B cell (primary cell): ENCODE data around the gene CUBN. TPM values are rescaled to one million over a fixed set of nuclear protein-coding genes. Genes with fewer than 3 reads are reported as not detected.

Source experiments
- ATAC-seq: fragments of 200-7000 bp; cut with Tn5 transposase; one replicate; pipeline ENCODE4 v1.10.0; 2021; ENCODE audit warnings: low read depth, mild to moderate bottlenecking, moderate number of reproducible peaks, moderate library complexity
- CTCF ChIA-PET: fragments of 350-600 bp; sonication (Branson Sonifier 250); formaldehyde crosslinking; loops from one replicate; lab custom pipeline; 2021; ENCODE audit warnings: antibody characterized with exemption, inconsistent platforms; lab: Charles Lee
- POLR2A ChIA-PET: fragments of 350-600 bp; sonication (Branson Sonifier 250); formaldehyde crosslinking; loops from one replicate; lab custom pipeline; 2021; ENCODE audit warnings: antibody characterized with exemption; lab: Charles Lee
- DNase-seq: peaks from one replicate; pipeline ENCODE4 v3.0.0; 2013
- H2AFZ ChIP-seq: 2 replicates; pipeline ENCODE4 v1.6.1; 2012; ENCODE audit warnings: mild to moderate bottlenecking, low read depth, low read length; ENCODE audit not compliant: insufficient read depth, poor library complexity, severe bottlenecking
- H3K27ac ChIP-seq, 2 donors: 1 replicate in 1 of 2; 2 replicates in 1 of 2; pipeline ENCODE4 v1.5.1; 2012 to 2013; ENCODE audit warnings: low read length in 2 of 2, mild to moderate bottlenecking in 2 of 2, moderate library complexity in 1 of 2
- H3K27me3 ChIP-seq, 4 experiments: fragments of 200-600 bp in 1 of 4; sonication (generic) in 1 of 4; replicated peaks in 1 of 4; 1 replicate in 2 of 4; 2 replicates in 2 of 4; pipeline versions ENCODE4 v1.6.1 to v1.7.0; 2013 to 2016; ENCODE audit warnings: low read length in 3 of 4, mild to moderate bottlenecking in 2 of 4, mixed read lengths in 1 of 4, moderate library complexity in 1 of 4; ENCODE audit not compliant: insufficient read depth in 4 of 4, control insufficient read depth in 3 of 4; ENCODE audit errors: control extremely low read depth in 1 of 4
- H3K36me3 ChIP-seq, 2 experiments: replicated peaks in 1 of 2; 1 replicate in 1 of 2; 2 replicates in 1 of 2; pipeline versions ENCODE4 v1.6.1 to v1.7.1; 2013; ENCODE audit warnings: low read length in 1 of 2; ENCODE audit not compliant: insufficient read depth in 2 of 2, control insufficient read depth in 1 of 2; ENCODE audit errors: control extremely low read depth in 1 of 2, extremely low read depth in 1 of 2
- H3K4me1 ChIP-seq, 2 donors: fragments of 200-600 bp in 1 of 2; sonication (generic) in 1 of 2; 1 replicate in 1 of 2; 2 replicates in 1 of 2; pipeline versions ENCODE4 v1.5.1 to v1.6.1; 2013 to 2017; ENCODE audit warnings: low read length in 2 of 2; ENCODE audit not compliant: control insufficient read depth in 2 of 2, insufficient read depth in 2 of 2
- H3K4me2 ChIP-seq: replicated peaks from 2 replicates; pipeline ENCODE3; 2012; ENCODE audit warnings: mild to moderate bottlenecking, low read depth, low read length; ENCODE audit not compliant: poor library complexity, severe bottlenecking
- H3K4me3 ChIP-seq, 5 experiments: fragments of 200-600 bp in 1 of 5; sonication (generic) in 1 of 5; 1 replicate in 3 of 5; 2 replicates in 2 of 5; pipeline versions ENCODE4 v1.5.1 to v1.7.0; 2011 to 2016; ENCODE audit warnings: low read length in 4 of 5, mild to moderate bottlenecking in 4 of 5, low read depth in 2 of 5, control low read depth in 1 of 5, moderate library complexity in 1 of 5; ENCODE audit not compliant: insufficient read depth in 1 of 5; ENCODE audit errors: control extremely low read depth in 1 of 5, extremely low read depth in 1 of 5
- H3K79me2 ChIP-seq: fragments of 200-600 bp; sonication (generic); one replicate; pipeline ENCODE4 v1.6.0; 2016; ENCODE audit warnings: low read length; ENCODE audit not compliant: control insufficient read depth, insufficient read depth
- H3K9ac ChIP-seq: fragments of 200-600 bp; sonication (generic); 2 replicates; pipeline ENCODE4 v1.6.1; 2017; ENCODE audit warnings: mild to moderate bottlenecking, low read length, moderate library complexity
- H3K9me3 ChIP-seq, 3 donors: one replicate each; pipeline versions ENCODE4 v1.6.1 to v1.7.1; 2013; ENCODE audit warnings: low read length in 2 of 3; ENCODE audit not compliant: control insufficient read depth in 2 of 3, insufficient read depth in 1 of 3; ENCODE audit errors: control extremely low read depth in 1 of 3
- H4K20me1 ChIP-seq: 2 replicates; pipeline ENCODE4 v1.6.0; 2012; ENCODE audit warnings: mild to moderate bottlenecking, low read length; ENCODE audit not compliant: insufficient read depth, control insufficient read depth, poor library complexity, severe bottlenecking
- H3K27ac Mint-ChIP-seq: one replicate; pipeline ENCODE4 v1.8.0; 2021; ENCODE audit warnings: mixed read lengths
- H3K27me3 Mint-ChIP-seq: one replicate; pipeline ENCODE4 v1.8.0; 2021; ENCODE audit warnings: mixed read lengths
- H3K4me1 Mint-ChIP-seq: one replicate; pipeline ENCODE4 v1.8.0; 2021; ENCODE audit warnings: mixed read lengths
- H3K4me3 Mint-ChIP-seq: one replicate; pipeline ENCODE4 v1.8.0; 2021; ENCODE audit warnings: mixed read lengths
- H3K9me3 Mint-ChIP-seq: one replicate; pipeline ENCODE4 v1.8.0; 2022; ENCODE audit warnings: mixed read lengths; ENCODE audit not compliant: insufficient read depth
- CTCF ChIP-seq: fragments of 200-600 bp; IDR thresholded peaks from one replicate; pipeline ENCODE4 v1.8.0; 2022; ENCODE audit warnings: antibody characterized with exemption, mild to moderate bottlenecking
- EZH2 ChIP-seq: IDR thresholded peaks from 2 replicates; pipeline ENCODE4 v1.6.1; 2012; ENCODE audit warnings: borderline replicate concordance, low read depth, mild to moderate bottlenecking, moderate library complexity, low read length; ENCODE audit not compliant: insufficient read depth, poor library complexity, severe bottlenecking
- WGBS: methylation state at CpG from one replicate; pipeline ENCODE4 v1.1.5; 2013; ENCODE audit warnings: missing lambda C conversion rate; ENCODE audit not compliant: insufficient coverage; 5-methylcytosine and 5-hydroxymethylcytosine counted together
- intact Hi-C: fragments of 100-400 bp; cut with micrococcal nuclease; formaldehyde crosslinking; loops from one replicate; pipeline ENCODE4 v1.10.0; 2022
- polyA plus RNA-seq: library from polyadenylated mRNA; depleted of rRNA; stranded (reverse); fragments of >200 nt; gene quantifications from 2 replicates; pipeline ENCODE4 v1.2.3, GENCODE V29; 2012
- total RNA-seq, 2 donors: library from RNA; stranded (reverse); fragments of 120-200 nt in 1 of 2; gene quantifications; 1 replicate in 1 of 2; 2 replicates in 1 of 2; pipeline versions ENCODE4 v1.2.3 to v1.2.4, GENCODE V29; 2013 to 2022

Gene CUBN
- total and polyA plus RNA-seq, 2 donors (not counting 1 experiment from before 2014, with no cell fraction given): 4.2 to 5.7 TPM

GRCh38 chr10:17068953-17069352, 60.7 kb downstream of the CUBN start:
- Mint-ChIP-seq H3K4me3 (no peak overlapping the region), H3K4me1 (peaks cover 4% of the 10 kb centered on the region), H3K27me3 (no peaks in the 10 kb centered on the region), H3K27ac (no peak overlapping the region), H3K9me3 (no peaks in the 10 kb centered on the region)
- no CpG with 5 or more reads among the region's 2 CpGs for WGBS
- DNase-seq (no peak), ATAC-seq (no peak)
- Histone ChIP-seq H4K20me1 (no peaks in the 10 kb centered on the region), H3K4me3 (no peak overlapping the region), H3K9me3 (no peaks in the 10 kb centered on the region), H3K9ac (no peak overlapping the region), H3K27ac (no peak overlapping the region), H3K4me2 (no peak overlapping the region), H3K27me3 (no peaks in the 10 kb centered on the region), H3K4me1 (no peaks in the 10 kb centered on the region), H3K79me2 (no peaks in the 10 kb centered on the region), H2AFZ (no peak overlapping the region), H3K36me3 (no peaks in the 10 kb centered on the region)
- intact Hi-C loops: no loop called here
- POLR2A ChIA-PET: no interaction called here
- CTCF ChIA-PET: no interaction called here
- TF ChIP-seq EZH2 (no peak), CTCF (no peak)

- 100% methylated on average over 2 of the region's 9 CpGs for WGBS
- no peaks in the 10 kb centered on the region for H3K4me1 ChIP-seq
- no peak for DNase-seq
- H2AFZ ChIP-seq: no peak overlapping the region
- no peak overlapping the region for H3K4me2 ChIP-seq
- H4K20me1 ChIP-seq: no peaks in the 10 kb centered on the region
- H3K27ac ChIP-seq: no peak overlapping the region
- Mint-ChIP-seq H3K27me3 (no peaks in the 10 kb centered on the region), H3K9me3 (no peaks in the 10 kb centered on the region), H3K4me1 (peaks cover 4% of the 10 kb centered on the region), H3K4me3 (no peak overlapping the region), H3K27ac (no peak overlapping the region)
- no peaks in the 10 kb centered on the region for H3K27me3 ChIP-seq
- H3K36me3 ChIP-seq: no peaks in the 10 kb centered on the region
- intact Hi-C loops: no loop called here
- no peak for ATAC-seq
- POLR2A ChIA-PET: no interaction called here
- CTCF ChIA-PET: interaction anchor here (0.5 kb wide), 1 partner anchor 240 kb away, joined by 4 read pairs; no protein-coding TSS in a partner anchor
- no peaks in the 10 kb centered on the region for H3K79me2 ChIP-seq
- no peak overlapping the region for H3K4me3 ChIP-seq
- TF ChIP-seq EZH2 (no peak), CTCF (no peak)
- H3K9me3 ChIP-seq: no peaks in the 10 kb centered on the region
- H3K9ac ChIP-seq: no peak overlapping the region
Measured at GRCh38 chr10:17067376-17068264, 62.0 kb downstream of the CUBN start.
